HEK293T (cell line): ENCODE results near the gene SMOC2.

Experiments used
- ELF4 ChIP-seq: fragments of 450-650 bp; IDR thresholded peaks from 2 replicates; pipeline ENCODE4 v1.6.1; 2017; ENCODE audit warnings: antibody characterized with exemption
- LEF1 ChIP-seq: fragments of 450-650 bp; IDR thresholded peaks from 2 replicates; pipeline ENCODE4 v1.6.1; 2017; ENCODE audit warnings: mild to moderate bottlenecking, borderline replicate concordance
- SUZ12 ChIP-seq: fragments of 450-650 bp; IDR thresholded peaks from 2 replicates; pipeline ENCODE4 v1.6.1; 2016; ENCODE audit warnings: mild to moderate bottlenecking
- TF ChIP-seq, protein P1 (sequence below): fragments of 450-650 bp; IDR thresholded peaks from 2 replicates; pipeline ENCODE4 v1.6.1; 2016

DNA sequence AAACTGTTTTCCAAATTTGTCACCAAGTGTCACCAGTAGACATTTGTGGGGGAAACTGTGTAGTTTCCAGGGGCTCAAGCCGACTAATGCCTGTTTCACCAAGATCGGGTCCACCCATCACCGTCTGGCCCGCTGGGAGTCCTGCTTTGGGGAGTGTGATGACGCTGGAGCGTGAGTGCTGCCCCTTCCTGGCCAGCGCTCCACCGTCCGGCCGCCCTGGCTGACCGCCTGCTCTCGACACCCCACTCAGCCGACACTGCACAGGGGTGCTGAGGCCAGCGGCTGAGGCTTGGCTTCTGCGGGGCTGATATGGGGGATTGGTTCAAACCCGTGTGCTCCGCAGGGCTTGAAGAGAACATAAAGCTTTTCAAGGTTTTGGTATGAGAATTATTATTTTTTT lies 160.1 kb downstream of the SMOC2 start:
- TF ChIP-seq SUZ12 (no peak), ELF4 (no peak), LEF1 (no peak)
- TF ChIP-seq, protein P1, sequence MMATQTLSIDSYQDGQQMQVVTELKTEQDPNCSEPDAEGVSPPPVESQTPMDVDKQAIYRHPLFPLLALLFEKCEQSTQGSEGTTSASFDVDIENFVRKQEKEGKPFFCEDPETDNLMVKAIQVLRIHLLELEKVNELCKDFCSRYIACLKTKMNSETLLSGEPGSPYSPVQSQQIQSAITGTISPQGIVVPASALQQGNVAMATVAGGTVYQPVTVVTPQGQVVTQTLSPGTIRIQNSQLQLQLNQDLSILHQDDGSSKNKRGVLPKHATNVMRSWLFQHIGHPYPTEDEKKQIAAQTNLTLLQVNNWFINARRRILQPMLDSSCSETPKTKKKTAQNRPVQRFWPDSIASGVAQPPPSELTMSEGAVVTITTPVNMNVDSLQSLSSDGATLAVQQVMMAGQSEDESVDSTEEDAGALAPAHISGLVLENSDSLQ = no peak
